Neural cell (in vitro differentiated cells): Measurements from ENCODE around the gene SLIT3. TPM values are rescaled to one million over a fixed set of nuclear protein-coding genes. Genes with fewer than 3 reads are reported as not detected.
A peak's percentile ranks its signal among the peaks of the same experiment; 100 is the strongest.

ENCODE experiments used
- H2AFZ ChIP-seq: fragments of 200-600, 300-800 bp; sonication (generic), shearing (Covaris generic); 2 replicates; pipeline ENCODE4 v1.6.0; 2014; ENCODE audit warnings: low read depth, mild to moderate bottlenecking, antibody characterized with exemption, low read length, moderate library complexity
- H3F3A ChIP-seq: fragments of 200-600 bp; shearing (Covaris generic); 2 replicates; pipeline ENCODE4 v1.6.1; 2016; ENCODE audit warnings: mild to moderate bottlenecking, moderate library complexity, mixed read lengths, antibody characterized with exemption, low read length; ENCODE audit not compliant: insufficient read depth, poor library complexity, severe bottlenecking
- H3K27ac ChIP-seq: fragments of 200-600, 300-800 bp; sonication (generic), shearing (Covaris generic); 2 replicates; pipeline ENCODE4 v1.5.1; 2014; ENCODE audit warnings: mild to moderate bottlenecking, low read length, moderate library complexity
- H3K27me3 ChIP-seq: fragments of 300-800, 200-600 bp; sonication (generic), shearing (Covaris generic); 2 replicates; pipeline ENCODE4 v1.6.0; 2014; ENCODE audit warnings: mild to moderate bottlenecking, low read depth, low read length, moderate library complexity; ENCODE audit not compliant: insufficient read depth
- H3K36me3 ChIP-seq: fragments of 300-800, 200-600 bp; sonication (generic), shearing (Covaris generic); 2 replicates; pipeline ENCODE4 v1.5.1; 2014; ENCODE audit warnings: mild to moderate bottlenecking, antibody characterized with exemption, low read length, moderate library complexity; ENCODE audit not compliant: insufficient read depth
- H3K4me2 ChIP-seq: fragments of 300-800, 200-600 bp; sonication (generic), shearing (Covaris generic); 2 replicates; pipeline ENCODE4 v1.6.0; 2014; ENCODE audit warnings: mild to moderate bottlenecking, low read length
- H3K4me3 ChIP-seq: fragments of 300-800, 200-600 bp; sonication (generic), shearing (Covaris generic); 2 replicates; pipeline ENCODE4 v1.5.1; 2014; ENCODE audit warnings: mild to moderate bottlenecking, low read length, moderate library complexity
- H3K79me2 ChIP-seq: fragments of 200-600 bp; shearing (Covaris generic); replicated peaks from 2 replicates; pipeline ENCODE4 v1.6.0; 2014; ENCODE audit warnings: mild to moderate bottlenecking, low read length, moderate library complexity; ENCODE audit not compliant: insufficient read depth
- H3K9ac ChIP-seq: fragments of 300-800, 200-600 bp; sonication (generic), shearing (Covaris generic); 2 replicates; pipeline ENCODE4 v1.6.1; 2016; ENCODE audit warnings: mild to moderate bottlenecking, low read length, mixed read lengths
- H3K9me2 ChIP-seq: fragments of 200-600 bp; shearing (Covaris generic); 2 replicates; pipeline ENCODE4 v1.6.1; 2016; ENCODE audit warnings: mild to moderate bottlenecking, low read length, mixed read lengths; ENCODE audit not compliant: insufficient read depth
- H3K9me3 ChIP-seq: fragments of 200-600, 300-800 bp; sonication (generic), shearing (Covaris generic); 2 replicates; pipeline ENCODE4 v1.6.1; 2016; ENCODE audit warnings: mild to moderate bottlenecking, mixed run types, low read length, moderate library complexity, mixed read lengths
- H4K20me1 ChIP-seq: fragments of 200-600 bp; shearing (Covaris generic); 2 replicates; pipeline ENCODE4 v1.6.1; 2016; ENCODE audit warnings: mild to moderate bottlenecking, mixed run types; ENCODE audit not compliant: insufficient read depth
- EP300 ChIP-seq: fragments of 450-650 bp; conservative IDR thresholded peaks from 2 replicates; pipeline ENCODE4 v1.6.1; 2014; ENCODE audit warnings: antibody characterized with exemption, mild to moderate bottlenecking, moderate library complexity; ENCODE audit not compliant: poor library complexity, severe bottlenecking
- EZH2 ChIP-seq: fragments of 200-600, 300-800 bp; shearing (Covaris generic), sonication (generic); IDR thresholded peaks from 2 replicates; pipeline ENCODE4 v1.6.1; 2014; ENCODE audit warnings: antibody characterized with exemption, low read length, borderline replicate concordance, mild to moderate bottlenecking; ENCODE audit not compliant: insufficient read depth, poor library complexity, severe bottlenecking
- MXI1 ChIP-seq: fragments of 450-650 bp; conservative IDR thresholded peaks from 2 replicates; pipeline ENCODE4 v1.6.1; 2014; ENCODE audit warnings: antibody characterized with exemption, mild to moderate bottlenecking; ENCODE audit not compliant: poor library complexity, severe bottlenecking
- POLR2AphosphoS5 ChIP-seq: IDR thresholded peaks from 2 replicates; pipeline ENCODE4 v1.6.1; 2012
- RAD21 ChIP-seq: fragments of 450-650 bp; conservative IDR thresholded peaks from 2 replicates; pipeline ENCODE4 v1.6.1; 2014; ENCODE audit warnings: antibody characterized with exemption, mild to moderate bottlenecking, moderate library complexity
- REST ChIP-seq: IDR thresholded peaks from 2 replicates; pipeline ENCODE4 v1.6.1; 2012; ENCODE audit warnings: borderline replicate concordance
- SMC3 ChIP-seq: fragments of 450-650 bp; conservative IDR thresholded peaks from 2 replicates; pipeline ENCODE4 v1.6.1; 2014; ENCODE audit warnings: antibody characterized with exemption, mild to moderate bottlenecking, moderate library complexity; ENCODE audit not compliant: poor library complexity
- TAF1 ChIP-seq: IDR thresholded peaks from 2 replicates; pipeline ENCODE4 v1.6.1; 2012; ENCODE audit warnings: low read depth
- polyA plus RNA-seq: library from polyadenylated mRNA; depleted of rRNA; stranded (reverse); fragments of >200 nt; gene quantifications from 2 replicates; pipeline ENCODE4 v1.2.3, GENCODE V29; 2014
- TF ChIP-seq, protein P1 (sequence below): fragments of 450-650 bp; IDR thresholded peaks from 2 replicates; pipeline ENCODE4 v1.5.1; 2014; ENCODE audit warnings: antibody characterized with exemption, mild to moderate bottlenecking, moderate library complexity; ENCODE audit not compliant: poor library complexity, severe bottlenecking

SLIT3 gene
- polyA plus RNA-seq, 1 donor from 2014 or later: 1.2 TPM

DNA sequence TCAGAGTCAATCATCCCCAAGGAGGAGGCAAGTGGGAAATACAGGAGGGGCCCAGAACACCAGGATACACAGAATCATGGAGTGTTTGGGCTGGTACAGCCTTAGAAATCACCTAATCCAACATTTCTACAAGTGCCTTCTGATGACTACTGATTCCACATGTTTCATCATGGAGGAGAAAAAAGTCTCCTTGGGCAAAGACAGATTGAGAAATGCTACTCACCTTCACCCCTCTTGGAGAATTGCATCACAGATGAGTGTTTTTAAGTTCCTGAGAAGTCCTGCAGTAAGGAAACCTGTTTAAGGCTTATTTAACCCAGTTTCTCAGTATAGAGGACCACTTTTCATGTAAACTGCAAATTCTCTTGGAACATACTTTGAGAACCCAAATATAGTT lies 2.2 kb upstream of the SLIT3 start:
- Histone ChIP-seq H3K27ac (no peak overlapping the region), H3K36me3 (no peaks in the 10 kb centered on the region), H3K9me3 (no peaks in the 10 kb centered on the region), H3F3A (no peaks in the 10 kb centered on the region), H3K4me3 (no peak overlapping the region), H2AFZ (no peak overlapping the region), H4K20me1 (no peaks in the 10 kb centered on the region), H3K4me2 (no peak overlapping the region), H3K79me2 (no peaks in the 10 kb centered on the region), H3K9me2 (no peaks in the 10 kb centered on the region), H3K9ac (no peak overlapping the region), H3K27me3 (peaks cover 40% of the 10 kb centered on the region)
- TF ChIP-seq POLR2AphosphoS5 (no peak), SMC3 (no peak), MXI1 (no peak), REST (no peak), TAF1 (no peak), RAD21 (no peak), EP300 (no peak), EZH2 (no peak)
- TF ChIP-seq, protein P1, sequence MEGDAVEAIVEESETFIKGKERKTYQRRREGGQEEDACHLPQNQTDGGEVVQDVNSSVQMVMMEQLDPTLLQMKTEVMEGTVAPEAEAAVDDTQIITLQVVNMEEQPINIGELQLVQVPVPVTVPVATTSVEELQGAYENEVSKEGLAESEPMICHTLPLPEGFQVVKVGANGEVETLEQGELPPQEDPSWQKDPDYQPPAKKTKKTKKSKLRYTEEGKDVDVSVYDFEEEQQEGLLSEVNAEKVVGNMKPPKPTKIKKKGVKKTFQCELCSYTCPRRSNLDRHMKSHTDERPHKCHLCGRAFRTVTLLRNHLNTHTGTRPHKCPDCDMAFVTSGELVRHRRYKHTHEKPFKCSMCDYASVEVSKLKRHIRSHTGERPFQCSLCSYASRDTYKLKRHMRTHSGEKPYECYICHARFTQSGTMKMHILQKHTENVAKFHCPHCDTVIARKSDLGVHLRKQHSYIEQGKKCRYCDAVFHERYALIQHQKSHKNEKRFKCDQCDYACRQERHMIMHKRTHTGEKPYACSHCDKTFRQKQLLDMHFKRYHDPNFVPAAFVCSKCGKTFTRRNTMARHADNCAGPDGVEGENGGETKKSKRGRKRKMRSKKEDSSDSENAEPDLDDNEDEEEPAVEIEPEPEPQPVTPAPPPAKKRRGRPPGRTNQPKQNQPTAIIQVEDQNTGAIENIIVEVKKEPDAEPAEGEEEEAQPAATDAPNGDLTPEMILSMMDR: no peak

GRCh38 chr5:169302491-169303118 lies 1.7 kb upstream of the SLIT3 start:
- Histone ChIP-seq H3K27ac (no peak overlapping the region), H3K27me3 (peaks cover 45% of the 10 kb centered on the region), H3K9me3 (no peaks in the 10 kb centered on the region), H3K9ac (no peak overlapping the region), H3K4me2 (no peak overlapping the region), H2AFZ (no peak overlapping the region), H3K4me3 (no peak overlapping the region), H3F3A (no peaks in the 10 kb centered on the region), H3K79me2 (no peaks in the 10 kb centered on the region), H4K20me1 (no peaks in the 10 kb centered on the region), H3K9me2 (no peaks in the 10 kb centered on the region), H3K36me3 (no peaks in the 10 kb centered on the region)
- TF ChIP-seq, protein P1: peak; percentile 93
- TF ChIP-seq TAF1: no peak
- TF ChIP-seq MXI1: no peak
- no peak for TF ChIP-seq EZH2
- TF ChIP-seq REST: no peak
- TF ChIP-seq RAD21: peak; percentile 90
- TF ChIP-seq POLR2AphosphoS5: no peak
- TF ChIP-seq SMC3: peak; percentile 97
- no peak for TF ChIP-seq EP300
